NCI-H2196 treated with DMSO at 0.1 percent for 48 hours (cell line): ENCODE results near the gene ERFE.
"Not testable (repeated sequence)": the region's sequence is repeated elsewhere in the genome, so short reads cannot be mapped to it uniquely, and the experiment has no call there.

Source experiments
- DNase-seq: peaks from one replicate; lab custom pipeline; 2025; ENCODE audit not compliant: unreplicated experiment; lab: John Stamatoyannopoulos, UW

Gene ERFE

GRCh38 chr2:238168196-238169047 lies 9.7 kb downstream of the ERFE start:
- no peak for DNase-seq

- DNase-seq: no peak
These were observed 10.4 kb downstream of the ERFE start for GRCh38 chr2:238169048-238169707.

- no peak for DNase-seq
These were observed 11.0 kb downstream of the ERFE start for GRCh38 chr2:238169708-238170251.

GRCh38 chr2:238170386-238171071 lies 11.8 kb downstream of the ERFE start:
- DNase-seq: no peak

GRCh38 chr2:238171072-238171431 lies 12.3 kb downstream of the ERFE start:
- not testable (repeated sequence) for DNase-seq

- no peak for DNase-seq
These were observed 12.9 kb downstream of the ERFE start for GRCh38 chr2:238171575-238172187.

GRCh38 chr2:238172439-238172838 lies 13.7 kb downstream of the ERFE start:
- no peak for DNase-seq

- no peak for DNase-seq
These were observed 14.9 kb downstream of the ERFE start for GRCh38 chr2:238173692-238174091.

GRCh38 chr2:238174291-238174690 lies 15.5 kb downstream of the ERFE start:
- DNase-seq: no peak

GRCh38 chr2:238174701-238175100 lies 15.9 kb downstream of the ERFE start:
- DNase-seq: peak; percentile 38

- DNase-seq: no peak
These were observed 17.8 kb downstream of the ERFE start for GRCh38 chr2:238176613-238177012.

- DNase-seq: no peak
These were observed 21.8 kb downstream of the ERFE start for GRCh38 chr2:238180554-238180953.

- no peak for DNase-seq
These were observed 23.6 kb downstream of the ERFE start for GRCh38 chr2:238182362-238182761.

- DNase-seq: no peak
These were observed 25.1 kb downstream of the ERFE start for GRCh38 chr2:238183821-238184220.

GRCh38 chr2:238187618-238188548 lies 29.1 kb downstream of the ERFE start:
- DNase-seq: no peak

GRCh38 chr2:238190445-238190844 lies 31.7 kb downstream of the ERFE start:
- no peak for DNase-seq

GRCh38 chr2:238202326-238203093 lies 43.7 kb downstream of the ERFE start:
- DNase-seq: no peak

GRCh38 chr2:238203094-238203972 lies 44.6 kb downstream of the ERFE start, which contains the start of gene ILKAP:
TSS of gene ILKAP (minus strand) at chr2:238203695. CDS start at chr2:238203553, 142 bp downstream.
- DNase-seq: peak; percentile 78
